Activated T-cell treated with anti-CD3 and anti-CD28 coated beads, Interleukin-2, amount 50 U/mL, for 48 hours (primary cell): ENCODE measurements around the gene NUP210.
"Not testable (repeated sequence)": the region's sequence is repeated elsewhere in the genome, so short reads cannot be mapped to it uniquely, and the experiment has no call there.

Source experiments
- DNase-seq, 2 experiments: peaks; one replicate each; pipeline ENCODE4 v3.0.0-alpha.2; 2020

Gene NUP210

DNA sequence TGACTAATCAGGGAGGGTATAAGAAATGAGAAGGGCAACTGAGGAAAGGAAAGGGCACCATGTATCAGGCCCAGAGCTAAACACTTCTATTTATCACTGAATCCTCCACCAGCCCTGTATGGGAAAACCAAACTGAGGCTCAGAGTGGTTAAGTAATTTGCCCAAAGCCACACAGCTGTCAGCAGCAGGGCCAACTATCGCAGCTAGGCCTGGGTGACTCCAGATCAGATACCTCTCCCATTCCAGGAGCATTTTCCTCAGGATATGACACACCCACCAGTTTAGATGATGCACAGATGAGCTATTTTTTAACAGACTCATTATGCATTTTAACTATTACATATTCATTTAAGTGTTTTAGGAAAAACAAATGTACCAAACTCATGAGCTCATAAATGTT, 14.5 kb downstream of the NUP210 start:
- no peak for DNase-seq

DNA sequence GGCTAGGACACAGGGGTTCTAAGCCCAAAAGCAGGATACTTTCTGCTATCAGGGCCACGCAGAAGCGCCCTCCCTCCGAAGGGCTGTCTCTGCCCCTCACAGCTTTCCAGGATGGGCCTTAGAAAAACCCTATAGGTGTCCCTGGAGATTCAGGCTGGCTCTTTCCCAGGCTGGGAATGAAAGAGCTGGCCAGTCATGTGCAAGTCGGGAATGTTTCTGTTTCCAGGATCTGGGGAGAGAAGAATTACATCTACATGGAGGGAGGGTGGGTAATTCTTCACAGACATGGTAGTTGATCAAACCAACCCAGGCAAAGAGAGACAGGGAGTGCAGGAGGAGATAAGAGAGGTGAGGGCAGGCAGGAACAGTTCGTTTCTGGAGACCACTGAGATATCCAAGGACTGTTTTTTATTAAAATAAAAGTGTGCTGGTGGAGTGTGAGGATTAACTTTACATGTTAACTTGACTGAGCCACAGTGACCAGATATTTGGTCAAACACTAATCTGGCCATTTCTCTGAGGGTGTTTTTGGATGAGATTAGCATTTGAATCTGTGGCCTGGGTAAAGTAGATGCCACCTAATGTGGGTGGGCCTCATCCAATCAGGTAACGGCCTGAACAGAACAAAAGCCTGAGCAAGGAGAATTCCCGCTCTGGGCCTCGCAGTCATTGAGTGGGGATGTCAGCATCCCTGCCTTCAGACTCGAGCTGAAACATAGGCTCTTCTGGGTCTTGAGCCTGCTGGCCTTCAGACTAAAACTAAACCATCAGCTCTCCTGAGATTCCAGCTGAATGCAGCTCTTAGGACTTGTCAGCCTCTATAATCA, 15.3 kb downstream of the NUP210 start:
- DNase-seq = no peak

DNA sequence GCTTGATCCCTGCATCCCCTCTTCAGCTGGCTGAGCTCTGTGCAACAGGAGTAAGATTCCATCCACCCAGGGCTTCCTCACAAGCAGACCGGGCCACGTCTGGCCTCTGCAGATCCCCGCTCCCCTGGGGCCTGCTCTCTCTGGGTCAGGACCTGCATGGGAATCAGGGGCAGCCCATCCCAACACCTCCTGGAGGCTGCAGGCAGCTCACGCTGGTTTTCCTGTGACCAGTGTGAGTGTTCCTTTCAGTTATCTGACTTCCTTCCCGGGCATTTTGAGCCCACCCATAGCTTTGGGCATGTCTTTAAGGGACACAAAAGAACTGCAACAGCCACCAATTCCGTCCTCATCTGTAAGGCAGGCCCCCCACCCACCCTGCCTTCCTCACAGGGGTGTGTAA, 16.3 kb downstream of the NUP210 start:
- no peak for DNase-seq

DNA sequence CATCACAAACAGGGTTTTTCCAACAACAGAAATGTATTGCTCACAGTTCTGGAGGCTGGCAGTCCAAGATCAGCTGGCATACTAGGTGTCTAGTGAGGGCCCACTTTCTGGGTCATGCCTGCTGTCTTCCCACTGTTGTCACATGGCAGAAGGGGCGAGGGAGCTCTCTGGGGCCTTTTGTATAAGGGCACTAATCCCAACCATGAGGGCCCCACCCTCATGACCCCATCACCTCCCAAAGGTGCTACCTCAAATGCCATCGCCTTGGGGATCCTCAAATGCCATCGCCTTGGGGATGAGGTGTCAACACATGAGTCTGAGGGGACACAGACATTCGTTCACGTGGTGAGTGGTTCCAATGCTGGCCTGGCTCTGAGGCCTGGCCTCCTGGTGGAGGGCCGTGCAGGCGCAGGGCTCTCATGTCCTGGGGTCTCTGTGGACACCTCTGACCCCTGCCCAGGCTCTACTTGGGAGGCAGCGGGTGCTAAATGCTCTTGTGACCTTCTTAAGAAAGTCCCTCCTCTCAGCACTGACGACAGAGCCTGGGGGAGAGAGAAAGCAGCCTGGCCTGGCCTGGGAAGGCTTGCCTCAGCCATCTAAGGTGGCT, 16.8 kb downstream of the NUP210 start:
- DNase-seq = no peak

DNA sequence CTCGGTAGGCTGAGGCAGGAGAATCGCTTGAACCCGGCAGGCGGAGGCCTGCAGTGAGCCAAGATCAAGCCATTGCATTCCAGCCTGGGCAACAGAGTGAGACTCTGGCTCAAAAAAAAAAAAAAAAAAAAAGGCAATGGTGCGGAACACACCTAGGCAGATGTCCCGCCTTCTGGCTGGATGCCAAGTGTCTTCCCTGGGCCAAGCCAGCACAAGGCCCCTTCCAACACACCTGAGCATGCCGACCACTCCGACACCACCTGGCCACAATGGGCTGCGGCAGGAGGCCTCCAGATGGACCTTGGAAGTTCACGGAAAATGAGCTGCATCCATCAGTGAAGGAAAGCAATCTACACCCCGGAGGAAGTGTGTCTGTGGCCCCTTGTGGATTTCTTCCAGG, 19.0 kb downstream of the NUP210 start:
- no peak for DNase-seq

DNA sequence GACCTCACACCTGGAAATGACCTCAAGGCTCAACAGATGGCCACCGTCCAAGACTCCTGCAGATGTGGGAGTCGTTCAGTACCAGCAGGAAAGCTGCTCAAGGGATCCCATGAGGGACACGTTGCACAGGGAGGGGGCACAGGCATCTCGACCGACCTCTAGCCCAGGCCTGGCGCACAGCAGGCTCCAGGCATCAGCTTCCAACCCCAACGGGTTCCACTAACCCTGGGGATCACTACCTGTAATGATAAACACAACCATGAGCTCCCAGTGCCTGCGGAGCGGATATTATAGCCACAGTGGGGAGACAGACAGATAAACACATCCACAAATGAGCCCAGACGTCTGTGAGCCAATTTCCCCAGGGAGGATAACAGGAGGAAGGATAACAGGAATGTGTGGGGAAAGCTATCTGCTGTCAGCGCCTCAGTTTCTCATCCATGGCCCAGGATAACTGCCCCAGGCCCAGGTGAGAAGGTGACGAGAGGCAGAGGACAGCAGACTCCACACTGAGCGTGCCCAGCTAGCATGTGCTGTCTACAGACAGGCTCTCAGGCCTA, 19.9 kb downstream of the NUP210 start:
- DNase-seq = no peak

DNA sequence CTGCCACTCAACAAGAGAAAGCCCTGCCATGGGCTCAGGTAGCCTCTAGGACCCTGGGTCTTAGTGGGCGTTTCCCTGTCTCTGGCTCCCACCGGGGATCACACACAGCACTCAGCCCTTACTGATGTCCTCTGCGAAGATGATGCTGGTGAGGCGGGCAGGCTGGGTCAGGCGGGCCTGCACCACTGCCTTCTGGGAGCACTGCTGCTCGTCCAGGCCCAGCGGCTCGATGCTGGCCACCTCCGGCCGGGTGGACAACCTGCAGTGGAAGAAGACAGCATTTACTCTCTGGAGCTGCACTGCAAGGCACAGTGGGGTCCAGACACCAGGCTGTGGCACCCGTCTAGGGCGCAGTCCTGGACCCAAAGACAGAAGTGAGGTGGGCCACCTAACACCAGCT, 20.5 kb downstream of the NUP210 start:
- DNase-seq = no peak

DNA sequence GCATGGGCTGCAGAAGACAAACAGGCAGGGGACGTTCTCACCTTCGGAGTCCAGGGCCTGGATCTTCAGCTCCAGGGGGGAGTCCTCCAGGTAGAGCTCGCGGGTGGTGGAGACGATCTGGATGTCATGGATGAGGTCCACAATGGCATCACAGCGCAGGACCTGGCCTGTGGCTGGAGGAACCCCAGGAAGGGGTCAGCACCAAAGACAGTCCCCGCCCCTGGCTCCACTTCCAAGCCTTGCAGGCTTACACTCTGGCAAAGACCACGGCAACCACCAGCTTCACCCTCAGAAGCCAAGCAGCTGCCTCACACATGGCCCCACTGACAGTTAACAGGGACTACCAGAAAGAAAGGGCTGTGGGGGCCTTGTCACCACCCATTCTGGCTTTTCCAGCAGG, 22.8 kb downstream of the NUP210 start:
- DNase-seq = no peak

DNA sequence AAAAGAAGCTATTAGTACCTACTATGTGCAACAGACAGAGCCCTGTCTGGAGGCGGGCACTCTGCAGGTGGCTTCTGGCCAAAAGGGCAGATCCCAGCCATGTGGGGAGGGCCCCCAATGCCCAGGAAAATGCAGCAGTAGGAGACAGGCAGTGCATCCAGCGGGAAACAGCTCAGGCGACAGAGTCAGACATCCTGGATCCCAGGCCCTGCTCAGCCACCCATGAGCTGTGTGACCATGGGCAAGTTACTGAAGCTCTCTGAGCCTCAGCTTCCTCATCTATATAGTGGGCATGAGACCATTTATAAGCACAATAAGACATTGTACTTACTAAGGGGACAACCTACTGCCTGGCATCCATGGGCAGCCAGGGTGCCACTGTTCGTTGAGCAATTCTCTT, 25.8 kb downstream of the NUP210 start:
- no peak for DNase-seq

DNA sequence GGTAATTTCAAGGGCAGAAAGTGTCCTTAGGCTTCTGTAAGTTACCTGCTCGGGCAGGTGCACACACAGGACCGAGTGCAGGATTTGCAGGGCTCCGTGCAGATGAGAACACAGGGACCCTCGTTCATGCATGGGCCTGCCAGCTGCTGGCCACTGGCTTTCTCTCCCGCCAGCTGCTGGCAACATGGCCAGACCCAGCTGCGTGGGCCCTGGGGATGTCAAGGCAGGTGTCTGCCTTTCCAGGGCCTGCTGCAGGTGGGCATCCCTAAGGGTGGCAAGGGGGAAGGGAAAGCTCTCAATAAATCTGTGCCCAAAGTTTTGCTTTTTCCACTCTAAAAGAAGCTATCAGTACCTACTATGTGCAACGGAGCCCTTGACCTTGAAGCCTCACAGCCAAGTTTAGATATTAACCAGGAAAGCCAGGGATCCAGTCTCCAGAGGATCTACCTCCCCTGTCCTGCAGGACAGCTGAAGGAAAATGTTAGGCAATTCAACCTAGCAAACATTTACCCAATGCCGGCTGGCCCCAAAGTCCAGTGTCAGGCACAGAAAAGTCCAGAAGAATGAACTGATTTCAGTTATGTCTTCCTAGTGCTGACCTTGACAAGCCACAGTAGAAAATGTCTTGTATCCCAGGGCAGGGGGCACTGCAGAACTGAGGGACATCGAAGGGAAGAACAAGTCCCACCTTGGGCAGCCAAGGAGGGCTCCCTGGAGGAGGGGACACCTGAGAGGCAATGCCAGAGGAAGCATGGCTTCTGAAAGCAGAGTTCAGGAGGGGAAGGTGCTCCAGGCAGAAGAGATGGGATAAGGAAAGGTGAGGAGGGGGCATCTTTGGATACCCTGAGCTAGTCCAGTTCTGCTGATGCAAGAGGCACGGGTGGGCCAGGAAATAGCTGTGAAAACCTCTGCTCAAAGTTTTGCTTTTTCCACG, 26.4 kb downstream of the NUP210 start:
- DNase-seq = no peak

DNA sequence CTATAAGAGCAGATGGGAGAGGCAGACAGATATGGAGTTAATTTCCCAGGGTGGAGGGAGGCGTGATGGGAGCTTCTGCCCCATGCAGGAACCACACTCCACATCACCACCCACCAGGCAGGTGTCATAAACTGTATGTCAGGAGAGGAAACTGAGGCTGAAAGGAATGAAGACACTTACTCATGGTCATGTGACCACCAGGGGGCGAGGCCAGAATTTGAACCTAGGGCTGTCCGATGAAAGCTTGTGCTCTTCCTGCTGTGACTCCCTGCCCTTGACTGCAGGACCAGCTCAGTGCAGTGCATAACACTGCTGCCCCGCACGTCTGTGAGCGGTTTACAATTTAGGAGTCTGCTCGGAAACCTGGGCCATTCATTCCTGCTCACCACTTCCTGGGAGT, 28.8 kb downstream of the NUP210 start:
- DNase-seq = peak; percentile 27 to 32

DNA sequence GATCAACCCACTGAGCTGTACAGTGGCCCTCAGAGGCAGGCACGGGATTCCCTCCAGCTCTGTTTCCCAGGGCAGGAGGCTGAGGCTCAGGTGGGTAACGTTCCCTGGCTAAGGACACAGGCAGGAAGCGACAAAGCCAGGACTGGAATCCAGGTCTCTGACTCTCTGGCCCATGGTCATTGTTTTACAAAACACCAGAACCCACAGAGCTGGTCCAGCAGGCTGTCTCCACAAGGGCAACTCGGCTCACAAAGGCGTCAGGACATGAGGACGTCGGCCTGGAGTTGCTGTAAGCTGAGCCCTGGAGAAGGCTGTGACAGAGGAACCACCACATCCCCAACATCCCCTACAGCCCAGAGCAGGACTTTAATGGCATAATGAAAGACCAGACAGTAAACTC, 30.7 kb downstream of the NUP210 start:
- no peak for DNase-seq

DNA sequence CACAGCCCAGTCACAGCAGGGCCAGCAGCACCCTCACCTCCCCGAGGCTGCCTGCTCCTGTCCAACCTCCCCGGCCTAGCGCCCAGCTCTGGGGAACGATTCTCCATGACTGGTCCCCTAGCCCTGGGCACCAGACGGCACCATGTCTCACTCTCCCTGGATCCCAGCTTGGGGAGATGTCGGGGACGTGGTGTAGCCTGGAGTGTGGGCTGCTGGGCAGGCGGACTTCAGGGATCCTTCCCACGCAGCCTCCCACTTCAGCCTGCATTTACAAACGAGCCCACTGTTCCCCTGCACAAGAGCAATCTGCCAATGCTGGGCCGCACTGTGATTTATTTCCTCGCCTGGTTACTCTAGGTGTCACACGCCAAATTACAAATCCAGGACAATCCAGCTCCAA, 31.3 kb downstream of the NUP210 start:
- no peak for DNase-seq

DNA sequence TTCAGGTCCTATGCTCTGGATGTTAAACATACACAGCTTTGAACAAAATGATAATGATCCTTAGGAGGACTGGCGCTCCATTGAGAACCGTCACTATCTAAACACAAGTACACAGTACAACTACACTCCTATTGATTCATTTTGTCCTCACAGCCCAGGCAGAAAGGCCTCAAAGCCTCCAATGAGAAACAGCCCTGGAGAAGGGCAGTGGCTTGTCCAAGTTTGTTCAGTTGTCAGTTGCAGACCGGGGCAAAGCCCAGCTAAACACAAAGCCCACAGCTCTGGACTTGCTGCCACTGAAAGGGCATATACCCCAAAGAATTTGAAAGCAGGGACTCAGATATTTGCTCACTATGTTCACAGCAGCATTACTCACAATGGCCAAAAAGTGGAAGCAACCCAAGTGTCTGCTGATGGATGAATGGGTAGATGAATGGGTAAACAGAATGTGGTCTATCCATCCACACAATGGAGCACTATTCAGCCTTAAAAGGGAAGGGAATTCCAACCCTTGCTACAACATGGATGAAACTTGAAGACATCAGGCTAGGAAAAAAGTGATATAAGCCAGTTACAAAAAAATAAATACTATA, 34.7 kb downstream of the NUP210 start:
- DNase-seq = no peak

DNA sequence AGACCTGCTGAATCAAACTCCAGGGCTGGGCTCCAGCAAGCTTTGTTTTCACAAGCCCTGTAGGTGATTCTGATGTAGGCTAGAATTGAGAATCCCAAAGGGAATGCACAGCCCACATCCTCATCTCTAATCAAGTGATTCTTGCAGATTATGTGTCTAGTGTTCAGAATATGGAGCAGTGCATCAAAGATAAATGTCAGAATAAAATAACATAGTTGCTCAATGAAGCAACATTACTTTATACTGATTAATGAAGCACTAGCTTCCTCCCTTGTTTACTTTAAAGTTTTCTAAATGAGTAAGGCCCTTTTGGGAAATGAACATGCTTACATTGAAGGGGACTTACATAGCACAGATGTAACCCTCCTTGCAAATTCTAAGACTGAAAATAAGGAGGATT, 39.2 kb downstream of the NUP210 start:
- DNase-seq = no peak

DNA sequence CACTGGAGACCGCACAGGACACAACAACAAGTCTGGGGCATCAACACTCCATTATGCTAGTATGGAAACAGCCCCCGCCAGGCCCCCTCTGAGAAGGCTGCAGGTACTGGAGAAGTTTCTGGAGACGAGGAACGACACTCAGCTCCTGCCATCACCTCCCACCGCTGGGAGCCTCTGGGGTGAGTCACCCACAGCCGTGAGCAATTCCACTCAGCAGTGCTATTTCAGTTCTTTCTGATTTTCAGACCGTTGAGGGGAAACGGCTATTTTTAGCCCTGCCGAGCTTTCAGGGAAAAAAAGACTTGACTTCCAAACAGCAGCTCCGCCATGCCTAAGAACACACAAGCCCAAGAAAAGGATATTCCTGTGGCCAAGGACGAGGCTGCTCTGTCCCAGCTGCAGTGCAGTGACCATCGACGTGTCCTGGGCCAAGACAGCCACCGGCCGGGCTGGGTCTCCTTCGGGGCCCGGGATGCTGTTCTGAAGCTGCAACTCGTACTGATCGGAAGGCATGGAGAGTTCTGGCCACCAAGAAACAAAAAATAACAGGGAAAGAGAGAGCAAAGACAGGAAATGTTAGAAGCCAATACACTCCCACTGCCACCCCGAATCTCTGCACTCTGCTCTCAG, 40.8 kb downstream of the NUP210 start:
- DNase-seq = no peak

DNA sequence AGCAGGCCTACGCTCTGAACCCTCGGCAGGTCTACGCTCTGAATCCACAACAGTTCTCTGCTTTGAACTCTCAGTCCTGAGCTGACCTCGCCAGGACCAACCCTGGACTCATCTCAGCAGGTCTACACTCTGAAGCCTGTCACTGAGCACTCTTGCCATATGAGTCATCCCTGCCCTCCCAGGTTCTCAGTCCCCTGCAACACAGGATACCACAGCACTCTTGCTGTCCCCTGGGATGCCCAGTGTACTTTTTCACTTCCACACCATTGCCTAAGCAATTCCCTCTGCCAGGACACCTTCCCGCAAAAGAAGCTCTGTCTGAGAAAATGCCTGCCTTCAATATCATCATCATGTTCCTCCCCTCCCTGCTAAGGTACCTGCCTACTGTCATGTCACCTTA, 42.0 kb downstream of the NUP210 start:
- DNase-seq = no peak

DNA sequence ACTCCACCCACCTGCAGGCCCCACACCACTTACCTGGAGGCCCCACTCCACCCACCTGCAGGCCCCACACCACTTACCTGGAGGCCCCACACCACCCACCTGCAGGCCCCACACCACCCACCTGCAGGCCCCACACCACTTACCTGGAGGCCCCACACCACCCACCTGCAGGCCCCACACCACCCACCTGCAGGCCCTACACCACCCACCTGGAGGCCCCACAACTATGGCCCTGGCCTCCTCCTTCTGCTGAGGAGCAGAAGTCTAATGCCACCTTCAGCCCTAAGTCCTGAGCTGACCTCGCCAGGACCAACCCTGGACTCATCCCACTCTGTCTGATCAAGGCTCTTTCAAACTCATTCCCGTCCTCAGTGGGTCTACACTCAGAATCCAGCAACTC, 42.4 kb downstream of the NUP210 start:
- DNase-seq = not testable (repeated sequence)

DNA sequence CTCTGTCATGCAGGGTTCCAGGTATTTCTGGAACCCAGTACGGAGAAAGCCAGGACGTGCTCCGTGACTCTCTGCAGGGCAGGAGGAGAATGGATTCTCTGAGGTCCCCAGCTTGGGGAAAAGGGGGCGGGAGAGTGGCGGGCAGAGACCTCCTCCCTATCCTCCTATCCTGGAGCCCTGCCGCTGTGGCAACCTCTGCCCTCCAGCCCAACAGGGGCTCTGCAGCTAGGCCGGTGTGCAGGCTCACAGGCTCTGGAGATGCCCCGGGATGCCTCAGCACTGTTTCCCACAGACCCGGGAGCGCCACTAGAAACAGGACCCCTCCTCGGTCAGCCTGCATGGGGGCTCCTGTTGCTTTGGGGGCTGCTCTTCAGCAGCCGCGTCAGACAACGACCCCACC, 43.1 kb downstream of the NUP210 start:
- no peak for DNase-seq

DNA sequence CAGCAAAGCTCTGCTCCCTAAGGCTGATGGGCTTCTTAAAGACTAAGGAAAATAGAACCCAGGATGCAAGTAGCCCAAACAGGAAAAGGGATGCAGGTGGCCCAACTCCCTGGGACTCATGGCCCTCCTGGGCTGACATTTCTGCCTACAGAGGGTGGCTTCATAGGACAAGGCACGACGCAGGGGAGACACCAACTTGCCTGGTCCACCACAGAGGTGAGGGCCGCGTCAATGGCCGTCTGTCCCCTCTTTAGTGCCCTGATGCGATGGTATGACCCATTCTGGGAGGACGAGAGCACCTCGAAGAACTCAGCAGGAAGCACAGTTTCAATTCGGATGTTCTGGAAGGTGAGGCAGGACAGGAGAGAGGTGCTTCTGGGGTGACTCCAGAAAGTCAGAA, 44.0 kb downstream of the NUP210 start:
- no peak for DNase-seq

DNA sequence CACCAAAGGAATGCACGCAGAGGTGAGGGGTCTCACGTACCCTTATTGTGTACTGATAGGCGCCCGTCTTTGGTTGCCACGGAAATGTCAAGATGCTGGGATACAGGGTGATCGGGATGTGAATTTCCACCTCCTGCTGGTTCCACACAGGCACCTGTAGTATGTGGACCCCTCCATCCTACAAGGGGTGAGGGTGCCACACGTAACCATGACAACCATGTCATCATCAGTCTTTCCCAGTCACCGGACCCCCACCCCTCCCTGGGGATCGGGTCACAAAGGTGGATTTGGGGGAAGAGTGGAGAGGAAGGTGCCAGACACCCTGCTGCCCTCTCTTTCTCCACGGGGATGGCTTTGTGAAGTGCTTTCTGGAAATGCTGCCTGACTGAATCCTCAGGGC, 44.7 kb downstream of the NUP210 start:
- no peak for DNase-seq

DNA sequence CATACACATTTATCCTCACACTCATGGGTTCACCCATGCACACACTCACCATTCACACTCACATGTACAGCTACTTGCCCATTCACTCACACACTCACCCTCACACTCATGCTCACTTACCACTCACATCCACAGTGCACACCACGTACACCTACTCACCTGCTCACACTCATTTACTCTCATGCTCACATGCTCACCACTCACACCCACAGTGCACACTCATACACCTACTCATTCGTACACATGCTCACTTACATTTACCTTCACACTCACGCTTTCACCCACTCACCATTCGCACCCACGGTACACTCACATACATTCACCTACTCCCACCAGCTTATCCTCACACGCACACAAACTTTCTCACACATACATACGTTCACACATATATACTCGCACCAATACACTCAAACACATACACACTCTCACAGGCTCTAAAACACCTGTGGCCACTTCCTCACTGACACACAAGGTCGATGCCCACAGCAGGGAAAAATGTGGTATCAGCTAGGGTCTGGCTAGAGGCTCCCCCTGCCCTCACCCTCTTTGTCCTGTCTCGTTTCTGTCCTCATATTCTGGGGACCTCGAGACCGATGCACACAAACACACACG, 46.0 kb downstream of the NUP210 start:
- DNase-seq = no peak
